ENCODE measurements around the gene LIN54.

LIN54 gene

GRCh38 chr4:83002329-83002728 is 8.3 kb downstream of the LIN54 start:
- H3K36me3 ChIP-seq (ENCODE audit: control insufficient read depth in 1 of 2, insufficient read depth in 2 of 2, low read length in 2 of 2), result no peaks in the 10 kb centered on the region
- no peak overlapping the region for H3K4me3 ChIP-seq (ENCODE audit: low read depth, low read length)
- no peak overlapping the region for H3K18ac ChIP-seq (ENCODE audit: low read length)
- no peaks in the 10 kb centered on the region for H3K27me3 ChIP-seq (ENCODE audit: insufficient read depth, low read length)
- no peak overlapping the region for H2BK5ac ChIP-seq (ENCODE audit: low read depth, low read length, poor library complexity)
- no peaks in the 10 kb centered on the region for H3K79me1 ChIP-seq (ENCODE audit: low read length)
- H4K12ac ChIP-seq (ENCODE audit: low read depth, low read length), result no peak overlapping the region
- H3K4me2 ChIP-seq (ENCODE audit: low read length), result no peak overlapping the region
- peaks cover 0 to 2% of the 10 kb centered on the region in 2 experiments for H3K4me1 ChIP-seq (ENCODE audit: control insufficient read depth in 1 of 2, insufficient read depth in 2 of 2, low read length in 2 of 2)
- H4K91ac ChIP-seq (ENCODE audit: low read depth, low read length), result no peak overlapping the region
- H3K14ac ChIP-seq (ENCODE audit: low read length), result no peak overlapping the region
- H2BK120ac ChIP-seq (ENCODE audit: insufficient read depth, low read length, poor library complexity), result no peak overlapping the region
- H2AK5ac ChIP-seq (ENCODE audit: low read length), result no peak overlapping the region
- peak overlapping the region; percentile 46 for H3K4ac ChIP-seq (ENCODE audit: low read depth, low read length)
- H3K9me3 ChIP-seq (ENCODE audit: insufficient read depth, low read depth, low read length), result no peaks in the 10 kb centered on the region
- H2BK12ac ChIP-seq (ENCODE audit: low read length), result no peak overlapping the region
- H3K23ac ChIP-seq (ENCODE audit: low read length), result no peak overlapping the region
- no peak overlapping the region for H3K9ac ChIP-seq (ENCODE audit: low read length)
- no peak for DNase-seq
- H3K27ac ChIP-seq (ENCODE audit: low read depth, low read length), result no peak overlapping the region
- H2AFZ ChIP-seq (ENCODE audit: insufficient read depth, low read length, poor library complexity), result no peak overlapping the region
- H4K8ac ChIP-seq (ENCODE audit: low read depth, low read length), result no peak overlapping the region
- no CpG with 5 or more reads among the region's 3 CpGs for WGBS (ENCODE audit: extremely low coverage, insufficient coverage, insufficient read length)
- H3K79me2 ChIP-seq (ENCODE audit: control insufficient read depth, insufficient read depth, low read length, poor library complexity), result no peaks in the 10 kb centered on the region

GRCh38 chr4:82998898-82999297 is 11.7 kb downstream of the LIN54 start:
- Histone ChIP-seq H3K4ac (ENCODE audit: low read depth, low read length) (no peak overlapping the region), H4K8ac (ENCODE audit: low read depth, low read length) (no peak overlapping the region), H2AK5ac (ENCODE audit: low read length) (no peak overlapping the region), H3K79me1 (ENCODE audit: low read length) (no peaks in the 10 kb centered on the region), H3K4me3 (ENCODE audit: low read depth, low read length) (no peak overlapping the region), H3K14ac (ENCODE audit: low read length) (no peak overlapping the region), H3K79me2 (ENCODE audit: control insufficient read depth, insufficient read depth, low read length, poor library complexity) (no peaks in the 10 kb centered on the region), H3K18ac (ENCODE audit: low read length) (no peak overlapping the region), H3K9ac (ENCODE audit: low read length) (no peak overlapping the region), H2AFZ (ENCODE audit: insufficient read depth, low read length, poor library complexity) (no peak overlapping the region), H4K12ac (ENCODE audit: low read depth, low read length) (no peak overlapping the region), H3K4me2 (ENCODE audit: low read length) (no peak overlapping the region), H4K91ac (ENCODE audit: low read depth, low read length) (no peak overlapping the region), H3K36me3 (ENCODE audit: control insufficient read depth in 1 of 2, insufficient read depth in 2 of 2, low read length in 2 of 2) (no peaks in the 10 kb centered on the region), H2BK120ac (ENCODE audit: insufficient read depth, low read length, poor library complexity) (no peak overlapping the region), H2BK5ac (ENCODE audit: low read depth, low read length, poor library complexity) (no peak overlapping the region), H2BK12ac (ENCODE audit: low read length) (no peak overlapping the region), H3K27ac (ENCODE audit: low read depth, low read length) (no peak overlapping the region), H3K4me1 (ENCODE audit: control insufficient read depth in 1 of 2, insufficient read depth in 2 of 2, low read length in 2 of 2) (peaks cover 0 to 2% of the 10 kb centered on the region in 2 experiments), H3K27me3 (ENCODE audit: insufficient read depth, low read length) (no peaks in the 10 kb centered on the region), H3K23ac (ENCODE audit: low read length) (no peak overlapping the region), H3K9me3 (ENCODE audit: insufficient read depth, low read depth, low read length) (no peaks in the 10 kb centered on the region)
- DNase-seq, result no peak

- Histone ChIP-seq H3K27ac (ENCODE audit: low read depth, low read length) (no peak overlapping the region), H4K12ac (ENCODE audit: low read depth, low read length) (no peak overlapping the region), H2AFZ (ENCODE audit: insufficient read depth, low read length, poor library complexity) (no peak overlapping the region), H3K4me1 (ENCODE audit: control insufficient read depth in 1 of 2, insufficient read depth in 2 of 2, low read length in 2 of 2) (peaks cover 0 to 2% of the 10 kb centered on the region in 2 experiments), H3K4ac (ENCODE audit: low read depth, low read length) (no peak overlapping the region), H3K36me3 (ENCODE audit: control insufficient read depth in 1 of 2, insufficient read depth in 2 of 2, low read length in 2 of 2) (no peaks in the 10 kb centered on the region), H2BK5ac (ENCODE audit: low read depth, low read length, poor library complexity) (no peak overlapping the region), H3K4me3 (ENCODE audit: low read depth, low read length) (no peak overlapping the region), H3K23ac (ENCODE audit: low read length) (no peak overlapping the region), H3K79me1 (ENCODE audit: low read length) (no peaks in the 10 kb centered on the region), H3K9ac (ENCODE audit: low read length) (no peak overlapping the region), H3K27me3 (ENCODE audit: insufficient read depth, low read length) (no peaks in the 10 kb centered on the region), H3K4me2 (ENCODE audit: low read length) (no peak overlapping the region), H2BK120ac (ENCODE audit: insufficient read depth, low read length, poor library complexity) (no peak overlapping the region), H3K79me2 (ENCODE audit: control insufficient read depth, insufficient read depth, low read length, poor library complexity) (no peaks in the 10 kb centered on the region), H4K91ac (ENCODE audit: low read depth, low read length) (no peak overlapping the region), H3K14ac (ENCODE audit: low read length) (no peak overlapping the region), H3K18ac (ENCODE audit: low read length) (no peak overlapping the region), H2AK5ac (ENCODE audit: low read length) (no peak overlapping the region), H3K9me3 (ENCODE audit: insufficient read depth, low read depth, low read length) (no peaks in the 10 kb centered on the region), H2BK12ac (ENCODE audit: low read length) (no peak overlapping the region), H4K8ac (ENCODE audit: low read depth, low read length) (no peak overlapping the region)
- no CpG with 5 or more reads among the region's 4 CpGs for WGBS (ENCODE audit: extremely low coverage, insufficient coverage, insufficient read length)
- no peak for DNase-seq
Measured at GRCh38 chr4:82994834-82995233, 15.8 kb downstream of the LIN54 start.

GRCh38 chr4:82989575-82990429 is 20.8 kb downstream of the LIN54 start:
- H3K27me3 ChIP-seq (ENCODE audit: insufficient read depth, low read length), result no peaks in the 10 kb centered on the region
- no peak overlapping the region for H3K4ac ChIP-seq (ENCODE audit: low read depth, low read length)
- no peak overlapping the region for H3K9ac ChIP-seq (ENCODE audit: low read length)
- H2AK5ac ChIP-seq (ENCODE audit: low read length), result no peak overlapping the region
- no peak overlapping the region for H3K18ac ChIP-seq (ENCODE audit: low read length)
- no peak overlapping the region for H3K27ac ChIP-seq (ENCODE audit: low read depth, low read length)
- H3K9me3 ChIP-seq (ENCODE audit: insufficient read depth, low read depth, low read length), result no peaks in the 10 kb centered on the region
- H2BK120ac ChIP-seq (ENCODE audit: insufficient read depth, low read length, poor library complexity), result no peak overlapping the region
- no peak overlapping the region for H4K8ac ChIP-seq (ENCODE audit: low read depth, low read length)
- H3K79me2 ChIP-seq (ENCODE audit: control insufficient read depth, insufficient read depth, low read length, poor library complexity), result no peaks in the 10 kb centered on the region
- no peaks in the 10 kb centered on the region for H3K79me1 ChIP-seq (ENCODE audit: low read length)
- no peak overlapping the region for H3K23ac ChIP-seq (ENCODE audit: low read length)
- H2BK12ac ChIP-seq (ENCODE audit: low read length), result no peak overlapping the region
- H3K4me3 ChIP-seq (ENCODE audit: low read depth, low read length), result no peak overlapping the region
- DNase-seq, result no peak
- no peak overlapping the region for H3K4me2 ChIP-seq (ENCODE audit: low read length)
- H3K14ac ChIP-seq (ENCODE audit: low read length), result no peak overlapping the region
- no peaks in the 10 kb centered on the region for H3K36me3 ChIP-seq (ENCODE audit: control insufficient read depth in 1 of 2, insufficient read depth in 2 of 2, low read length in 2 of 2)
- no peak overlapping the region for H4K91ac ChIP-seq (ENCODE audit: low read depth, low read length)
- H4K12ac ChIP-seq (ENCODE audit: low read depth, low read length), result no peak overlapping the region
- no CpG with 5 or more reads among the region's 2 CpGs for WGBS (ENCODE audit: extremely low coverage, insufficient coverage, insufficient read length)
- no peaks in the 10 kb centered on the region for H3K4me1 ChIP-seq (ENCODE audit: control insufficient read depth in 1 of 2, insufficient read depth in 2 of 2, low read length in 2 of 2)
- H2AFZ ChIP-seq (ENCODE audit: insufficient read depth, low read length, poor library complexity), result no peak overlapping the region
- H2BK5ac ChIP-seq (ENCODE audit: low read depth, low read length, poor library complexity), result no peak overlapping the region

Measured in trophoblast cell (in vitro differentiated cells and primary cell).